Activated CD4-positive, CD25-positive, alpha-beta regulatory T cell treated with anti-CD3 and anti-CD28 coated beads, Interleukin-2, amount 50 U/mL, for 72 hours (primary cell): ENCODE measurements around the gene IFIT2.
"Not testable (repeated sequence)": the region's sequence is repeated elsewhere in the genome, so short reads cannot be mapped to it uniquely, and the experiment has no call there.

ENCODE experiments used
- DNase-seq: peaks from one replicate; pipeline ENCODE4 v3.0.0; 2021

The IFIT2 gene

GRCh38 chr10:89309156-89310055 is 7.6 kb downstream of the IFIT2 start:
- no peak for DNase-seq

- no peak for DNase-seq
Observed at GRCh38 chr10:89310056-89310893, 8.4 kb downstream of the IFIT2 start.

- no peak for DNase-seq
Observed at GRCh38 chr10:89312973-89313372, 11.1 kb downstream of the IFIT2 start.

GRCh38 chr10:89314676-89315075 is 12.8 kb downstream of the IFIT2 start:
- no peak for DNase-seq

- DNase-seq = not testable (repeated sequence)
Observed at GRCh38 chr10:89318047-89318446, 16.2 kb downstream of the IFIT2 start.

- DNase-seq = not testable (repeated sequence)
Observed at GRCh38 chr10:89325081-89325480, 23.2 kb downstream of the IFIT2 start.

- DNase-seq = not testable (repeated sequence)
Observed at GRCh38 chr10:89325856-89326255, 24.0 kb downstream of the IFIT2 start.

- DNase-seq = no peak
Observed at GRCh38 chr10:89327803-89328441, 26.1 kb downstream of the IFIT2 start, which contains the start of gene IFIT3. Gene IFIT3, plus strand, starts transcription at chr10:89327997. Its CDS starts 77 bp downstream, at chr10:89328074.

- DNase-seq = no peak
Observed at GRCh38 chr10:89329151-89329550, 27.3 kb downstream of the IFIT2 start.

GRCh38 chr10:89330014-89330413 is 28.2 kb downstream of the IFIT2 start:
- not testable (repeated sequence) for DNase-seq

GRCh38 chr10:89330537-89331212 is 28.8 kb downstream of the IFIT2 start:
- DNase-seq = no peak

GRCh38 chr10:89331487-89332122 is 29.8 kb downstream of the IFIT2 start:
- not testable (repeated sequence) for DNase-seq

- no peak for DNase-seq
Observed at GRCh38 chr10:89332123-89332633, 30.3 kb downstream of the IFIT2 start.

GRCh38 chr10:89335226-89335625 is 33.4 kb downstream of the IFIT2 start:
- no peak for DNase-seq

GRCh38 chr10:89336241-89336640 is 34.4 kb downstream of the IFIT2 start:
- no peak for DNase-seq

GRCh38 chr10:89337484-89337883 is 35.6 kb downstream of the IFIT2 start:
- no peak for DNase-seq

- no peak for DNase-seq
Observed at GRCh38 chr10:89338713-89339112, 36.9 kb downstream of the IFIT2 start.

GRCh38 chr10:89339875-89340274 is 38.0 kb downstream of the IFIT2 start:
- no peak for DNase-seq

- DNase-seq = no peak
Observed at GRCh38 chr10:89341649-89342048, 39.8 kb downstream of the IFIT2 start.

- DNase-seq = no peak
Observed at GRCh38 chr10:89342206-89342958, 40.5 kb downstream of the IFIT2 start.
